Activated CD8-positive, alpha-beta T cell treated with anti-CD3 and anti-CD28 coated beads for 36 hours (primary cell): ENCODE results near the gene CSF2RB. TPM values are rescaled to one million over a fixed set of nuclear protein-coding genes. Genes with fewer than 3 reads are reported as not detected.

Experiments used
- ATAC-seq: fragments of 200-7000 bp; cut with Tn5 transposase; one replicate; pipeline ENCODE4 v1.10.0; 2021; ENCODE audit warnings: mild to moderate bottlenecking, moderate library complexity
- CTCF ChIA-PET: fragments of 350-600 bp; sonication (Branson Sonifier 250); formaldehyde crosslinking; loops from one replicate; lab custom pipeline; 2021; ENCODE audit warnings: antibody characterized with exemption; lab: Charles Lee
- POLR2A ChIA-PET: fragments of 350-600 bp; sonication (Branson Sonifier 250); formaldehyde crosslinking; loops from one replicate; lab custom pipeline; 2021; ENCODE audit warnings: antibody characterized with exemption; lab: Charles Lee
- DNase-seq: peaks from one replicate; pipeline ENCODE4 v3.0.0-alpha.2; 2020
- H3K27ac Mint-ChIP-seq: one replicate; pipeline ENCODE4 v1.8.0; 2021; ENCODE audit warnings: mild to moderate bottlenecking, mixed read lengths
- H3K27me3 Mint-ChIP-seq: one replicate; pipeline ENCODE4 v1.8.0; 2021; ENCODE audit warnings: mixed read lengths
- H3K36me3 Mint-ChIP-seq: one replicate; pipeline ENCODE4 v1.8.0; 2021; ENCODE audit warnings: low read depth, mixed read lengths
- H3K4me1 Mint-ChIP-seq: one replicate; pipeline ENCODE4 v1.8.0; 2021; ENCODE audit warnings: low read depth, mixed read lengths
- H3K4me3 Mint-ChIP-seq: one replicate; pipeline ENCODE4 v1.8.0; 2021; ENCODE audit warnings: mild to moderate bottlenecking, moderate library complexity, mixed read lengths
- H3K9me3 Mint-ChIP-seq: one replicate; pipeline ENCODE4 v1.8.0; 2021; ENCODE audit warnings: mixed read lengths
- intact Hi-C: fragments of 100-400 bp; cut with micrococcal nuclease; formaldehyde crosslinking; loops from one replicate; pipeline ENCODE4 v1.10.0; 2022
- total RNA-seq, 2 experiments: library from RNA; stranded (reverse); gene quantifications; one replicate each; pipeline ENCODE4 v1.2.3, GENCODE V29; 2021
- TF ChIP-seq, protein P1 (sequence below): fragments of 200-600 bp; IDR thresholded peaks from one replicate; pipeline ENCODE4 v1.8.0; 2022; ENCODE audit warnings: antibody characterized with exemption, mild to moderate bottlenecking

Gene CSF2RB
- total RNA-seq, 2 experiments from 2014 or later, result 0.16 to 0.29 TPM

- TF ChIP-seq, protein P1, sequence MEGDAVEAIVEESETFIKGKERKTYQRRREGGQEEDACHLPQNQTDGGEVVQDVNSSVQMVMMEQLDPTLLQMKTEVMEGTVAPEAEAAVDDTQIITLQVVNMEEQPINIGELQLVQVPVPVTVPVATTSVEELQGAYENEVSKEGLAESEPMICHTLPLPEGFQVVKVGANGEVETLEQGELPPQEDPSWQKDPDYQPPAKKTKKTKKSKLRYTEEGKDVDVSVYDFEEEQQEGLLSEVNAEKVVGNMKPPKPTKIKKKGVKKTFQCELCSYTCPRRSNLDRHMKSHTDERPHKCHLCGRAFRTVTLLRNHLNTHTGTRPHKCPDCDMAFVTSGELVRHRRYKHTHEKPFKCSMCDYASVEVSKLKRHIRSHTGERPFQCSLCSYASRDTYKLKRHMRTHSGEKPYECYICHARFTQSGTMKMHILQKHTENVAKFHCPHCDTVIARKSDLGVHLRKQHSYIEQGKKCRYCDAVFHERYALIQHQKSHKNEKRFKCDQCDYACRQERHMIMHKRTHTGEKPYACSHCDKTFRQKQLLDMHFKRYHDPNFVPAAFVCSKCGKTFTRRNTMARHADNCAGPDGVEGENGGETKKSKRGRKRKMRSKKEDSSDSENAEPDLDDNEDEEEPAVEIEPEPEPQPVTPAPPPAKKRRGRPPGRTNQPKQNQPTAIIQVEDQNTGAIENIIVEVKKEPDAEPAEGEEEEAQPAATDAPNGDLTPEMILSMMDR, result peak; percentile 64
- Mint-ChIP-seq H3K27ac (peak overlapping the region; percentile 91), H3K36me3 (no peaks in the 10 kb centered on the region), H3K4me1 (peaks cover 8% of the 10 kb centered on the region), H3K27me3 (peaks cover 2% of the 10 kb centered on the region), H3K4me3 (peak overlapping the region; percentile 77), H3K9me3 (no peaks in the 10 kb centered on the region)
- intact Hi-C loops, result loop anchor here (5.0 kb wide), 2 partner anchors 121 to 196 kb away; no protein-coding TSS in a partner anchor
- POLR2A ChIA-PET, result interaction anchor here (0.8 to 1.4 kb wide), 6 partner anchors 10 to 201 kb away, joined by 3 to 4 read pairs (median 3); no protein-coding TSS in a partner anchor
- CTCF ChIA-PET, result interaction anchor here (0.6 to 5.5 kb wide), 54 partner anchors 9 to 449 kb away, joined by 3 to 64 read pairs (median 4); partner anchors contain the start of genes EIF3D, IFT27, MPST and NCF4
- peak; percentile 94 for DNase-seq
- peak; percentile 87 for ATAC-seq
Measured at GRCh38 chr22:36977947-36978660, 64.7 kb downstream of the CSF2RB start.

GRCh38 chr22:36979016-36979910, 65.8 kb downstream of the CSF2RB start:
- no peak for ATAC-seq
- POLR2A ChIA-PET, result interaction anchor here (0.7 kb wide), 1 partner anchor 498 kb away, joined by 3 read pairs; the partner anchor contains the start of gene TXN2

GRCh38 chr22:36981247-36981775, 67.9 kb downstream of the CSF2RB start:
- H3K27me3 Mint-ChIP-seq, result peaks cover 2% of the 10 kb centered on the region
- POLR2A ChIA-PET, result no interaction called here
- CTCF ChIA-PET, result interaction anchor here (1.2 to 2.4 kb wide), 5 partner anchors 27 to 225 kb away, joined by 3 to 10 read pairs (median 4); no protein-coding TSS in a partner anchor
- H3K9me3 Mint-ChIP-seq, result peaks cover 12% of the 10 kb centered on the region
- H3K4me1 Mint-ChIP-seq, result peaks cover 8% of the 10 kb centered on the region
- TF ChIP-seq, protein P1, result no peak
- intact Hi-C loops, result no loop called here
- no peak for DNase-seq
- H3K36me3 Mint-ChIP-seq, result no peaks in the 10 kb centered on the region
- no peak overlapping the region for H3K4me3 Mint-ChIP-seq
- no peak for ATAC-seq
- H3K27ac Mint-ChIP-seq, result no peak overlapping the region

More at GRCh38 chr22:36979016-36979910, 65.8 kb downstream of the CSF2RB start:
- H3K4me1 Mint-ChIP-seq, result peaks cover 8% of the 10 kb centered on the region
- H3K27ac Mint-ChIP-seq, result no peak overlapping the region
- CTCF ChIA-PET, result interaction anchor here (0.9 to 5.5 kb wide), 10 partner anchors 13 to 222 kb away, joined by 3 to 64 read pairs (median 8); no protein-coding TSS in a partner anchor
- no peak overlapping the region for H3K4me3 Mint-ChIP-seq
- intact Hi-C loops, result loop anchor here (5.0 kb wide), 2 partner anchors 122 to 197 kb away; no protein-coding TSS in a partner anchor
- TF ChIP-seq, protein P1, result no peak
- H3K9me3 Mint-ChIP-seq, result no peaks in the 10 kb centered on the region
- H3K27me3 Mint-ChIP-seq, result peaks cover 2% of the 10 kb centered on the region
- DNase-seq, result no peak
- H3K36me3 Mint-ChIP-seq, result no peaks in the 10 kb centered on the region

DNA sequence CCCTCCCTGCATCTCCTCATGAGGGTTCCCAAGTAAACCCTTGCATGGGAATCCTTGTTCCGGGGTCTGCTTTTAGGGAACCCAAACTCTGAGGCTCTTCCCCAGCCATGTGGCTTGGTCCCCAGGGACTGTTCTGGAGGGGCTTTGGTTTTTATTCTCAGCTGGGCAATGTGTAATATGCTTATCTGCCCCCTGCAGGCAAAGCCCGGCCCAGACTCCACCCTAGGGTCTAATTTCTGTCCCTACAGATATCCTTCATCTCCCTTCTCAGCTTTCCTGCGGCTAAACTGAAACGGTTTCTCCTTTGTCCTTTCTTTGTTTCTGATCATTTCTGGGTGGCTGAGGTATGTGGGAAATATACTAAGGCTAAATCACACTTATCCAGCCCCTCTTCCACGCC, 68.7 kb downstream of the CSF2RB start:
- intact Hi-C loops, result no loop called here
- Mint-ChIP-seq H3K4me1 (peaks cover 6% of the 10 kb centered on the region), H3K27me3 (peaks cover 2% of the 10 kb centered on the region), H3K9me3 (peaks cover 19% of the 10 kb centered on the region), H3K4me3 (no peak overlapping the region), H3K27ac (no peak overlapping the region), H3K36me3 (no peaks in the 10 kb centered on the region)
- DNase-seq (no peak), ATAC-seq (no peak)
- CTCF ChIA-PET, result interaction anchor here (1.1 to 1.9 kb wide), 5 partner anchors 11 to 226 kb away, joined by 3 to 6 read pairs (median 4); no protein-coding TSS in a partner anchor
- TF ChIP-seq, protein P1, result no peak
- POLR2A ChIA-PET, result no interaction called here
